ENCODE results near the gene ATF6B. TPM values are rescaled to one million over a fixed set of nuclear protein-coding genes. Genes with fewer than 3 reads are reported as not detected.

ATF6B gene
- total and polyA plus RNA-seq, 2 of the 13 experiments (the other 11 are each of a cell fraction or from before 2014, with no cell fraction given) = 18.1 to 44.0 TPM

- Histone ChIP-seq H3K4me3 (replicated peaks in 1 of 3; ENCODE audit: insufficient read depth in 1 of 3, low read depth in 2 of 3, low read length in 3 of 3) (peak overlapping the region; percentile 96 to 98 (median 98)), H3K36me3 (replicated peaks in 1 of 2; ENCODE audit: control insufficient read depth in 1 of 2, insufficient read depth in 2 of 2, low read length in 2 of 2) (peaks cover 9 to 19% of the 10 kb centered on the region in 2 experiments; a peak in 4 of 5 replicates), H4K20me1 (ENCODE audit: insufficient read depth, low read length) (no peaks in the 10 kb centered on the region), H3K27me3 (ENCODE audit: control insufficient read depth in 1 of 2, insufficient read depth in 2 of 2, low read length in 2 of 2) (no peaks in the 10 kb centered on the region; a peak in 1 of 5 replicates), H3K79me2 (ENCODE audit: insufficient read depth, low read length) (peaks cover 53% of the 10 kb centered on the region), H3K4me2 (ENCODE audit: low read depth, low read length) (peak overlapping the region; percentile 88), H3K27ac (ENCODE audit: extremely low read length, insufficient read depth, low read length) (peak overlapping the region; percentile 55), H3K9me3 (ENCODE audit: low read length) (no peaks in the 10 kb centered on the region), H2AFZ (ENCODE audit: low read length) (no peak overlapping the region), H3K4me1 (ENCODE audit: insufficient read depth, low read length) (peaks cover 60% of the 10 kb centered on the region), H3K9ac (ENCODE audit: insufficient read depth, low read depth, low read length) (peak overlapping the region; percentile 92)
- 5% methylated on average over 2 of the region's 2 CpGs for WGBS (ENCODE audit: low lambda C conversion rate)
- ATAC-seq (no peak), FAIRE-seq (no peak), DNase-seq (ENCODE audit: low spot score) (no peak)
- ChIA-PET POLR2A (no interaction called here), CTCF (ENCODE audit: low intra/inter-chr PET ratio, low total read pairs) (no interaction called here)
- intact Hi-C loops (cut with micrococcal nuclease; ENCODE audit: unreplicated experiment) (loop anchor here (5.0 kb wide), 1 partner anchor 1092 kb away; no protein-coding TSS in a partner anchor), in situ Hi-C loops (cut with HindIII; ENCODE audit: extremely low pct_ligation_motif_present, low pct_unique_long_range_greater_than_20kb) (no loop called here)
- BruUV-seq (replicated peaks) = TSS peak; percentile 53
- TF ChIP-seq JUND (CRISPR knock-in tag; IDR thresholded peaks at IDR 0.05) (no peak), ZNF432 (CRISPR knock-in tag; IDR thresholded peaks at IDR 0.05; ENCODE audit: borderline replicate concordance) (no peak), DNMT1 (CRISPR knock-in tag; IDR thresholded peaks at IDR 0.05) (no peak), ZNF546 (CRISPR knock-in tag; conservative IDR thresholded peaks at IDR 0.05) (no peak), ZNF687 (CRISPR knock-in tag; IDR thresholded peaks at IDR 0.05) (no peak), ETV5 (CRISPR knock-in tag; IDR thresholded peaks at IDR 0.05; ENCODE audit: borderline replicate concordance) (0 out of 2 replicates have a peak, but pooled peaks have one; percentile 16), HNF1B (CRISPR knock-in tag; IDR thresholded peaks at IDR 0.05) (0 out of 2 replicates have a peak, but pooled peaks have one; percentile 2), HNF4A (CRISPR knock-in tag; IDR thresholded peaks at IDR 0.05) (no peak), ZSCAN31 (CRISPR knock-in tag; IDR thresholded peaks at IDR 0.05; ENCODE audit: low read depth) (no peak), MTA1 (CRISPR knock-in tag; IDR thresholded peaks at IDR 0.05; ENCODE audit: borderline replicate concordance) (no peak), HMGA1 (CRISPR knock-in tag; conservative IDR thresholded peaks at IDR 0.05) (no peak), ZNF768 (CRISPR knock-in tag; IDR thresholded peaks at IDR 0.05) (no peak), ZNF589 (CRISPR knock-in tag; conservative IDR thresholded peaks at IDR 0.05) (no peak), ZNF101 (CRISPR knock-in tag; IDR thresholded peaks at IDR 0.05; ENCODE audit: borderline replicate concordance, low read depth) (no peak), ZNF33A (CRISPR knock-in tag; IDR thresholded peaks at IDR 0.05; ENCODE audit: borderline replicate concordance) (no peak), ZSCAN5A (CRISPR knock-in tag; IDR thresholded peaks at IDR 0.05; ENCODE audit: borderline replicate concordance) (no peak), REL (CRISPR knock-in tag; conservative IDR thresholded peaks at IDR 0.05) (0 out of 2 replicates have a peak, but pooled peaks have one; percentile 5), POLR2AphosphoS5 (IDR thresholded peaks at IDR 0.05; ENCODE audit: low read depth, low read length) (0 out of 2 replicates have a peak, but pooled peaks have one; percentile 23)
Measured at GRCh38 chr6:32175322-32175710, 47.3 kb upstream of the ATF6B start.

Data from HepG2 (cell line).